Stimulated activated CD4-positive, alpha-beta T cell treated with anti-CD3 and anti-CD28 coated beads, Interleukin-4, amount 100 ng/mL, for 4 hours (primary cell): ENCODE results near the gene ZNF304.
A peak's percentile ranks its signal among the peaks of the same experiment; 100 is the strongest.
"Not testable (repeated sequence)": the region's sequence is repeated elsewhere in the genome, so short reads cannot be mapped to it uniquely, and the experiment has no call there.

Experiments
- DNase-seq, 2 experiments: peaks; one replicate each; pipeline ENCODE4 v3.0.0-alpha.2; 2020

ZNF304 gene

DNA sequence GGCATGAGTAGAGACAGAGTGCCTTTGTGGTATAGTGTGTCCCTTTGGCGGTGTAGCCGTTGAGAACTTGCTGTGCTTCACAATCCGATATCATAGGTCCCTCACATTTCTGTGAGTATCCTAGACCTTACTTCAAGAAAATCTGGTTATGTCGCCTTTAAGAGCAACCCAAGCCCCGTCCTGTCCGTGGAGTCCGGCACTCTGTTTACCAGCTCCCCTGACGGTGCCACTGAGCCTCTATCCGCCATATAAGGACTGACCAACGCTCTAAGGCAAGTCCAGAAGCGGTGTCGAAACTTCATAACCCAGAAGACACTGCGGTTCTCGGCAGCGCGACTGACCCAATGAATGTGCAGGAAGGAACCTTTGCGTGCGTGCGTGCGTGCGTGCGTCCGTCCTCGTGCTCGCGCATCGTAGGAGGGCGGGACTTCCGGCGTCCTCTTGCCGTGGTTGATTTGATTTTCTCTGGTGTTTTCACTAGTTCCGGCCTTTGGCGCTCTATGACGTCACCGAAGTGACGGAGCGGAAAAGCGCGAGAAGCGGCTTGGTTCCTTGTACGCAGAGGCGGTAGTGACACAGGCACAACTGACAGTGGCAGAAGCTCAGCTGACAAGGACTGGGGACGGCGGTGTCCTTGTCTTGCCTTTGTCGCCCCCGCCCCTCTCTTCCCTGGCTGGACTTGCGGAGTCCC is 12.1 kb downstream of the ZNF304 start, which contains the start of the genes TRAPPC2B and ZNF547:
Gene TRAPPC2B, plus strand, starts transcription at position 555 of the 691 bp plus-strand sequence. CDS start 1,283 bp downstream, outside the sequence.
Gene ZNF547, plus strand, starts transcription at position 555 of the 691 bp plus-strand sequence. CDS start 5,005 bp downstream, outside the sequence.
- peak; percentile 96 to 99 for DNase-seq

DNA sequence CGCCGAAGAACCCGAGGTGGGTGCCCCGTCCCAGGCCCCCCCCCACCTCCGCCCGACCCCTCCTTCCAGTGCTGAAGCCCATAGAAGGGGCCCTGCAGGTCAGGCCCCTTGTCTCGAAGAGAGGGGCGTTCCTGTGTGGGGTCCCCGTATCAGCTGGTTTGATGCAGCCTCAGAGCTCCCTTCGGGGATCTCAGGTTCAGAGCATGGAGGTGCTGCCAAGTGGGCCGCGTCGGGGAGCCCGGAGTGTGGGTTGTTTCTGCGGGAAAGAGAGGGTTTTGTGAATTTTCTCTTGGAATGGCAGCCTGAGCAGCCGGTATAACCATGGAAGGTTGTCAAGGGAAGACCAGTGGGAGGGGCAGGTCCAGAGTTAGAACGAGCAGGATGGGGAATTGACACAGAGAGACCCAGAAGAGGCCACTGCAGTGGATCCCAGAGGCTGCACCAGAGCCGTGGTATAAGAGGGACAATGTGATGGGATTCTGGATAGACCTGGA is 12.7 kb downstream of the ZNF304 start:
- DNase-seq, result no peak

DNA sequence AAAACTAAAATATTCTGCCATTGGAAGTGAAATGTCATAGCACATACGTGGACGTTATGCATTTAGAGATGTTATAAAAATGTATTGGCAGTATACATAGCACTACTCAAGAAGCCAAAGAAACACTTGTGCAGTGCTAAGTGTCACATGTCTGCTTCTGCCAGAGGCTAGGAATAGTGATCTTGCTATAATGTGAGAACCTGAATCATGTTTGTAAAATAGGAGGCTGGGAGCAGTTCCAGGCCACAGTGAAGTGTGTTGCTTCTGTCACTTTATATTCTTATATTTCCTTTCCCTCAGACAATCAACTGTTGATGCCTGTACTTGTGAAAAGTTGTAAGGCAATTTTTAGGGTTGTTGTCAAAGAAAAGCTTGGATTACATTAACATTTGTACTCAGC is 15.7 kb downstream of the ZNF304 start:
- DNase-seq, result no peak

DNA sequence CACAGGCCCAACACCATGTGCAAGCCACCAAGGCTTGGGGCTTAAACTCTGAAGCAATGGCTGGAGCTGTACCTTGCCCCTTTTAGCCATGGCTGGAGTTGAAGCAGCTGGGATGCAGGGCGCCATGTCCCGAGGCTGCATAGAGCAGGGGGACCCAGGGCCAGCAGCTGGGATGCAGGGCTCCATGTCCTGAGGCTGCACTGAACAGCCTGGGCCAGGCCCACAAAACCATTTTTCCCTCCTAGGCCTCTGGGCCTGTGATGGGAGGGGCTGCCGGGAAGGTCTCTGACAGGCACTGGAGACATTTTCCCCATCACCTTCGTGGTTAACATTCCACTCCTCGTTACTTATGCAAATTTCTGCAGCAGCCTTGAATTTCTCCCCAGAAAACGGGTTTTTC is 23.1 kb downstream of the ZNF304 start:
- no peak for DNase-seq

DNA sequence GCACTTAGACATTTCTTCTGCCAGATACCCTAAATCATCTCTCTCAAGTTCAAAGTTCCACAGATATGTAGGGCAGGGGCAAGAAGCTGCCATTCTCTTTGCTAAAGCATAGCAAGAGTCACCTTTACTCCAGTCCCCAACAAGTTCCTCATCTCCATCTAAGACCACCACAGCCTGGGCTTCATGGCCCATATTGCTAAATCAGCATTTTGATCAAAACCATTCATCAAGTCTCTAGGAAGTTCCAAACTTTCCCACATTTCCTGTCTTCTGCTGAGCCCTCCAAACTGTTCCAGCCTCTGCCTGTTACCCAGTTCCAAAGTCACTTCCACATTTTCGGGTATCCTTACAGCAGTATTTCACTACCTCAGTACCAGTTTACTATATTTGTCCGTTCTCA is 23.6 kb downstream of the ZNF304 start:
- not testable (repeated sequence) for DNase-seq

DNA sequence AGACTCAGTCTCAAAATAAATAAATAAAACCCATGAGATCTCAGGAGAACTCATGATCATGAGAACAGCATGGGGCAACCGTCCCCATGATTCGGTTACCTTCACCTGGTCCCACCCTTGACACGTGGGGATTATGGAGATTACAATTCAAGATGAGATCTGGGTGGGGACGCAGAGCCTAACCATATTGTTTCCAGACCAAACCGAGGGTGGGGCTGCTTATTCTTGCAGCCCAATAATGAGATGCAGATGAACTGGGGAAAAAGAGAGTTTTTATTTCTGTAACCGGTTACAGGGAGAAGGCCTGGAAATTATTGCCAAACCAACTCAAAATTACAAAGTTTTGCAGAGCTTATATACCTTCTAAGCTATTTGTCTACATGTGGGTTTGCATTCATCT is 25.1 kb downstream of the ZNF304 start:
- no peak for DNase-seq

DNA sequence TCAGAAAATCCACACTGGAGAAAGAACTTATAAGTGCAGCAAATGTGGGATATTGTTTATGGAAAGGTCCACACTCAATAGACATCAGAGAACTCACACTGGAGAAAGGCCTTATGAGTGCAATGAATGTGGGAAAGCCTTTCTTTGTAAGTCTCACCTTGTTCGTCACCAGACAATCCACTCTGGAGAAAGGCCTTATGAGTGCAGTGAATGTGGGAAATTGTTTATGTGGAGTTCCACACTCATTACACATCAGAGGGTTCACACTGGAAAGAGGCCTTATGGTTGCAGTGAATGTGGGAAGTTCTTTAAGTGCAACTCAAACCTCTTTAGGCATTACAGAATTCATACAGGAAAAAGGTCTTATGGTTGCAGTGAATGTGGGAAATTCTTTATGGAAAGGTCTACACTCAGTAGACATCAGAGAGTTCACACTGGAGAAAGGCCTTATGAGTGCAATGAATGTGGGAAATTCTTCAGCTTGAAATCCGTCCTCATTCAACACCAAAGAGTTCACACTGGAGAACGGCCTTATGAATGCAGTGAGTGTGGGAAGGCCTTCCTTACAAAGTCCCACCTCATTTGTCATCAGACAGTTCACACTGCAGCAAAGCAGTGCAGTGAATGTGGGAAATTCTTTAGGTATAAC is 26.6 kb downstream of the ZNF304 start:
- DNase-seq, result no peak

DNA sequence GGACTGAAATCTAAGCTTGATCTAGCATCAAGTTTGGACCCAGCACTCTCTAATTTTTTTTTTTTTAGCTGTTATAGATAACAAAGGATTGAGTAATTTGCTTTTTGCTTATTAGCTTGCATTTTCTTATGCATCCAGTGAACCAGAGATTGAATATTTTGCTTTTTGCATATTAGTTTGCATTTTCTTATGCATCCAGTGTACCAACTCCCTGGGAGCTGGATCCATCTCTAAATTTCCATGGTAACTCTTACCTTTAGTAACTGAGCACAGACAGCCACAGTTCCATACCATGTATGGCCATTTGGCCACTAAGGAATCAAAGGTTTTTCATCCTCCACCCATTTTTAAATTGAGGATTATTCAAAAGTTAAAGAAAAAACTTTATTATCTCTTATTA is 29.9 kb downstream of the ZNF304 start:
- DNase-seq, result no peak

DNA sequence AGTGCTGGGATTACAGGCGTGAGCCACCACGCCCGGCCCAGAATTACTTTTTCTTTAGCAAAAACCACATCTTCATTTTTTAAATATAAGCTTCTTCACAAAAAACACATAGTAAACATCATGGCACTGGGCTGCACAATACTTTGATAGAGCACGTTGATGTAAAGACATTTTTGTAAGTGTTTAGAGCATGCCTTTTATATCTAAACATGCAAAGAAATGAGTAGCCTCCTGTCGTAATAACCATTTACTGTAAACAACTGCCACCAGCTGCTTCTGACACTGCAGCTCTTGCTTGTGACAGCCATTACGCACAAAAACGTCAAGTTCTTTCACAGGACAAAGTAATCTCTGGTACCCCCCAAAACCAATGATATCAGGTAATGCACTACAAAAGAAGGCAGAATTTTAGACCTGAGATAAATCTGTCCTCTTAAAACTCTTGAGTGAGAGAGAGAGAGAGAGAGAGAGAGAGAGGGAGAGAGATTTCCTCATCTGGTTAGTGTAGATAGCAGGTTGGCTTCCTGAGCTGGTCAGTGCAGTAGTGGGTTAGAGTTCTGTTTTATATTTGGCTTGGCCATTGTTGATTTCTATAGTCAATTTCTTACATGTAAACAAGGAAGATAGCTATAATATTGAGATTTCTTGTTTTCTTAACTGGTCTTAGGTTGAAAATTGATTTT is 31.9 kb downstream of the ZNF304 start:
- DNase-seq, result no peak

DNA sequence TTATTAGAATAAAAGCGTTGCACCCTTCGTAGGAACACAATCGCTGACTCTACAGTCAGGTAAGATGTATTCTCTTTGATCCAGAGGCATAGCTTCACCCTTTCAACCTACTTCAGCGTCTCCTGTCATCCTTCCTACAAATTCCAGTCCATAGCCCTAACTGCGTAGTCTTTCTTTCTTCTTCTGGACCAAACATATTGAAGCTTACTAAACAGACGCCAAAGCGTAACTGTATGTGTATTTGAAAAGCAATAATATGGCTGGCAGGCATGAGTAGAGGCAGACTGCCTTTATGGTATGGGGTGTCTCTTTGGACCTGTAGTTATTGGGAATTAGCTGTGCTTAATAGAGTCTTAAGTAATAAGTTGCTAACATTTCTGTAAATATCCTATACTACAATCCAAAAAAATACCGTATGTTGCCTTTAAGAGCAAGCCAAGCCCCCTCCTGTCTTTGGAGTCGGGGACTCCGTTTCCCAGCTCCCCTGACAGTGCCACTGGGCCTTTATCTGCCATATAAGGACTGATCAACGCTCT is 38.2 kb downstream of the ZNF304 start:
- no peak for DNase-seq

DNA sequence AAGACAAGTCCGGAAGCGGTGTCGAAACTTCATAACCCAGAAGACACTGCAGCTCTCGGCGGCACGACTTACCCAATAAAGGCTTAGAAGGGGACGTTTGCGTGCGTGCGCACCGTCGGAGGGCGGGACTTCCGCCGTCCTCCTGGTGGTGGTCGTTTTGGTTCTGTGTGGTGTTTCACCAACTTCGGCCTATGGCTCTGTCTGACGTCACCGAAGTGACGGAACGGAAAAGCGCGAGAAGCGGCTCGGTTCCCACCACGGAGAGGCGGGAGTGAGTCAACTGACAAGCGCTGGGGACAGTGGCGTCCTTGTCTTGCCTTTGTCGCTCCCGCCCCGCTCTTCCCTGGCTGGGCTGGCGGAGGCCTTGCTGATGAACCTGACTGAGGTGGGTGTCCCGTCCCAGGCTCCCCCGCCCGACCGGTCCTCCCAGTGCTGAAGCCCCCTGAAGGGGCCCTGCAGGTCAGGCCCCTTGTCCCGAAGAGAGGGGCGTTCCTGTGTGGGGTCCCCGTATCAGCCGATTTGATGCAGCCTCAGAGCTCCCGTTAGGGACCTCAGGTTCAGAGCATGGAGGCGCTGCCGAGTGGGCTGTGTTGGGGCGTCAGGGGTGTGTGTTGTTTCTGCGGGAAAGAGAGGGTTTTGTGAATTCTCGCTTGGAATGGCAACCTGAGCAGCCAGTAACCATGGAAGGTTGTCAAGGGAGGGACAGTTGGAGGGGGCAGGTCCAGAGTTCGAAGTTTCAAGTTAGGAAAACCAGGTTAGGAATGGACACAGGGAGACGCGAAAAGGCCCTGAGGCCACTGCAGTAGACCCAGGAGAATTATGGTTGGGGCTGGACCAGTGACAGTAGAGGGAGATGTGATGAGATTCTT is 38.9 kb downstream of the ZNF304 start, which contains the start of gene ZNF548:
Gene ZNF548, plus strand, starts transcription at position 125 of the 869 bp plus-strand sequence. Its CDS starts 246 bp downstream, at position 371.
- DNase-seq, result peak; percentile 92 to 98

DNA sequence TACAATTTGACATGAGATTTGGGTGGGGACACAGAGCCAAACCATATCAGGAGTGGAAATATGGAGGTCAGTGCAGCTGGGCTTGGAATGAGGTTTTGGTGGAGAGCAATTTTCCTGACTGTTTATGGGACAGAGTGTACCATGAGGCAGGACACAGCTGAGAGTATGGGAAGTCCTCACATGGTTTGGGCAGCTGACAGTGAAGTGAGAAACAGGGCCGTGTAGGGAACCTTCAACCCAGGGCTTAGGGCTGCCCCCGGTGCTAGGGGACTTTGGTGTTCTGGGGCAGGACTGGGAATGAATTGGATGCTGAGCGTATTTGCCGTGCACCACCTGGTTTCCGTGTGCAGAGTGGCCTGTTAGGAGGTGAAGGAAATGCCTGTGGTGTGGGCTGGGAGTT is 44.6 kb downstream of the ZNF304 start:
- no peak for DNase-seq

DNA sequence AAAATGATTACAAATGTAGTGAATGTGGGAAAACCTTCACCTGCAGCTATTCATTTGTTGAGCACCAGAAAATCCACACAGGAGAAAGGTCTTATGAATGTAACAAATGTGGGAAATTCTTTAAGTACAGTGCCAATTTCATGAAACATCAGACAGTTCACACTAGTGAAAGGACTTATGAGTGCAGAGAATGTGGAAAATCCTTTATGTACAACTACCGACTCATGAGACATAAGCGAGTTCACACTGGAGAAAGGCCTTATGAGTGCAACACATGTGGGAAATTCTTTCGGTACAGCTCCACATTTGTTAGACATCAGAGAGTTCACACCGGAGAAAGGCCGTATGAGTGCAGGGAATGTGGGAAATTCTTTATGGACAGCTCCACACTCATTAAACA is 47.8 kb downstream of the ZNF304 start:
- DNase-seq, result no peak

DNA sequence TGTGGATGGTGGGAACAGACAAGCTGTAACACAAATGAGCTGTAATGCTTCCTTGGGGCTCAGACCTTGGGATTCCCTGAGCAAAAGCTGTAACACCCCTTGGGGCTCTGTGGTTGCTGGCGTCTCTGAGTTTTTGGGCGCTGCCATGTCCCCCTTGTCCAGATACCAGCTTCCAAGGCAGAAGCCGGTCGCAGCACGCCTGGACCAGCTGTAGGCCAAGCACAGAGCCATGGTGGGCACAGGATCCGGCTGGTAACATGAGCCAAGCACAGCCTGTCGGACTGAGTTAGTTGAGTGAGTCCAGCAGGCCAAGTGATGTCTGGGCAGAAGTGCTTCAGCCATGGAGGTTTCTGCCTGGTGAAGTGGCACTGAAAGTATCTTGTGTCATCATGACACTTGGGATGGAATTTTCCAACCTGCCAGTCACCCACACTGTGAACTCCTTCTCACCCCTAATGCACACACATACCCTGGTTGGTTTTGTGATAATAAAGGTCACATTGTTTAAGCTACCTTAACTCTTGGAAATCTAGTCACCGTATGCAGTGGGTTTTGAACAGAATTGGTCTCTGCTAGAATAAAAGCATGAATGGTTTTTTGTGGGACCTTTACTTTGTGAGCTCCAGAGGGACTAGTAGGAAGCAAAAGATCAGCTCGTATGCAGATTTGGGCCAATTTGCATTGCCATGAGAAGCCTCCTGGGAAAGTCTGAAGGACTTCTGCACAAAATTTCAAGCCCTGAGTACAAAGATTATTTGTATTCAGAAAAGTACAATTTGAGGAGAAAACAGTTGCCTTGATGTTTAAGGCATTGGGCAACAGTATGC is 52.9 kb downstream of the ZNF304 start:
- DNase-seq, result no peak

DNA sequence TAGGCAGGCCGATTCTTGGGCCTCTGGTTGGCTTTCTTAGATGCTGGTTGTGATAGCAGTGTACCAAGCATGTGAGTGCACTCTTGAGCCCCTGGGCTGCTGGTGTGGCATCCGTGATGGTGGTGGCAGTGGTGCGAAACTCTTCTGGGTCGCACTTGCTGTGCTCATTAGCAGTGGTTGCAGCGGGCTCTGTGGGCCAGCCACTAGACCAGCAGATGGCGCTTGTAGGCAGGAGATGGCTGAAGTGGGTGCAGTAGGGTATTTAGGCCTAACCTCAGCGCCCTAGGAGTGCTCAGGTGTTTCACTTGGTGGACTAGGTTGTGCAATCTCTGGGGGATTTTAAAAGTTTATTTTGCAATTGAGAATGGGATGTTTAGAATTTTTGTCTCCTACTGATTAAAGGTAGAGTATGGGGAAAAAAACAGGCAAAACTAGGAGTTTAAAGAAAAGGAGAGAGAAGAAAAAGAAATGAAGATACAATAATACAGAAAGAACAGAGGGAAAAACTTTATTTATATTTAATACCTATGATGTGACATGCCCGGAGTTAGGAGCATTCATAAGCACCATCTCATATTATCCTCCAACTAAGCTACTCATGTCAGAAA is 55.5 kb downstream of the ZNF304 start:
- DNase-seq, result peak; percentile 61 to 68
